Trophoblast cell (in vitro differentiated cells and primary cell): ENCODE measurements around the gene WDR45B.
A peak's percentile ranks its signal among the peaks of the same experiment; 100 is the strongest.

Experiments
- DNase-seq, 2 donors: peaks; one replicate each; pipeline ENCODE4 v3.0.0-alpha.2; 2016
- H2AFZ ChIP-seq: 2 replicates; pipeline ENCODE4 v1.6.1; 2013; ENCODE audit warnings: low read length, moderate library complexity, mild to moderate bottlenecking; ENCODE audit not compliant: insufficient read depth, poor library complexity
- H2AK5ac ChIP-seq: 2 replicates; pipeline ENCODE4 v1.6.1; 2013; ENCODE audit warnings: mild to moderate bottlenecking, low read length
- H2BK120ac ChIP-seq: 2 replicates; pipeline ENCODE4 v1.6.1; 2013; ENCODE audit warnings: low read length, mild to moderate bottlenecking, moderate library complexity; ENCODE audit not compliant: insufficient read depth, poor library complexity
- H2BK12ac ChIP-seq: 2 replicates; pipeline ENCODE4 v1.6.1; 2013; ENCODE audit warnings: mild to moderate bottlenecking, low read length, moderate library complexity
- H2BK5ac ChIP-seq: 2 replicates; pipeline ENCODE4 v1.6.1; 2013; ENCODE audit warnings: low read length, low read depth, moderate library complexity, mild to moderate bottlenecking; ENCODE audit not compliant: poor library complexity
- H3K14ac ChIP-seq: 2 replicates; pipeline ENCODE4 v1.6.1; 2013; ENCODE audit warnings: mild to moderate bottlenecking, low read length
- H3K18ac ChIP-seq: 2 replicates; pipeline ENCODE4 v1.6.1; 2013; ENCODE audit warnings: mild to moderate bottlenecking, low read length
- H3K23ac ChIP-seq: 2 replicates; pipeline ENCODE4 v1.6.1; 2013; ENCODE audit warnings: low read length
- H3K27ac ChIP-seq: 2 replicates; pipeline ENCODE4 v1.5.1; 2013; ENCODE audit warnings: low read depth, mild to moderate bottlenecking, inconsistent platforms, low read length, moderate library complexity
- H3K27me3 ChIP-seq: 2 replicates; pipeline ENCODE4 v1.6.1; 2013; ENCODE audit warnings: inconsistent platforms, mild to moderate bottlenecking, low read length, moderate library complexity; ENCODE audit not compliant: insufficient read depth
- H3K36me3 ChIP-seq, 2 experiments: 1 replicate in 1 of 2; 2 replicates in 1 of 2; pipeline ENCODE4 v1.6.1; 2013; ENCODE audit warnings: low read length in 2 of 2, mild to moderate bottlenecking in 2 of 2, moderate library complexity in 1 of 2; ENCODE audit not compliant: insufficient read depth in 2 of 2, control insufficient read depth in 1 of 2
- H3K4ac ChIP-seq: 2 replicates; pipeline ENCODE4 v1.6.1; 2013; ENCODE audit warnings: low read depth, mild to moderate bottlenecking, low read length, moderate library complexity
- H3K4me1 ChIP-seq, 2 experiments: 1 replicate in 1 of 2; 2 replicates in 1 of 2; pipeline ENCODE4 v1.6.1; 2013; ENCODE audit warnings: low read length in 2 of 2, mild to moderate bottlenecking in 2 of 2, moderate library complexity in 1 of 2; ENCODE audit not compliant: insufficient read depth in 2 of 2, control insufficient read depth in 1 of 2
- H3K4me2 ChIP-seq: 2 replicates; pipeline ENCODE4 v1.6.1; 2013; ENCODE audit warnings: inconsistent platforms, mild to moderate bottlenecking, low read length, moderate library complexity
- H3K4me3 ChIP-seq: 2 replicates; pipeline ENCODE4 v1.5.1; 2013; ENCODE audit warnings: mild to moderate bottlenecking, low read depth, low read length, inconsistent platforms
- H3K79me1 ChIP-seq: one replicate; pipeline ENCODE4 v1.6.1; 2013; ENCODE audit warnings: low read length
- H3K79me2 ChIP-seq: 2 replicates; pipeline ENCODE4 v1.6.1; 2013; ENCODE audit warnings: low read length, mild to moderate bottlenecking; ENCODE audit not compliant: control insufficient read depth, insufficient read depth, poor library complexity
- H3K9ac ChIP-seq: 2 replicates; pipeline ENCODE4 v1.6.1; 2013; ENCODE audit warnings: mild to moderate bottlenecking, low read length
- H3K9me3 ChIP-seq: 2 replicates; pipeline ENCODE4 v1.6.1; 2013; ENCODE audit warnings: low read depth, mild to moderate bottlenecking, control low read depth, inconsistent platforms, low read length; ENCODE audit not compliant: insufficient read depth
- H4K12ac ChIP-seq: 2 replicates; pipeline ENCODE4 v1.6.1; 2013; ENCODE audit warnings: low read depth, mild to moderate bottlenecking, low read length, moderate library complexity
- H4K8ac ChIP-seq: 2 replicates; pipeline ENCODE4 v1.6.1; 2013; ENCODE audit warnings: low read depth, mild to moderate bottlenecking, low read length, moderate library complexity
- H4K91ac ChIP-seq: one replicate; pipeline ENCODE4 v1.6.1; 2013; ENCODE audit warnings: low read depth, mild to moderate bottlenecking, low read length, moderate library complexity
- WGBS: extraction: QIAGEN DNeasy Blood & Tissue Kit; methylation state at CpG from one replicate; pipeline ENCODE4 v1.1.7; 2013; ENCODE audit warnings: missing lambda C conversion rate; ENCODE audit not compliant: insufficient read length, insufficient coverage; ENCODE audit errors: extremely low coverage; 5-methylcytosine and 5-hydroxymethylcytosine counted together

Gene WDR45B

GRCh38 chr17:82611140-82612058 lies 36.8 kb downstream of the WDR45B start:
- no peak overlapping the region for H3K18ac ChIP-seq
- H3K79me1 ChIP-seq, result no peaks in the 10 kb centered on the region
- no peaks in the 10 kb centered on the region for H3K27me3 ChIP-seq
- H3K9me3 ChIP-seq, result no peaks in the 10 kb centered on the region
- no peak overlapping the region for H4K12ac ChIP-seq
- H3K36me3 ChIP-seq, result peaks cover 32 to 35% of the 10 kb centered on the region in 2 experiments
- H3K4me1 ChIP-seq, result peaks cover 4 to 8% of the 10 kb centered on the region in 2 experiments
- H3K23ac ChIP-seq, result no peak overlapping the region
- H3K4ac ChIP-seq, result no peak overlapping the region
- H2BK5ac ChIP-seq, result no peak overlapping the region
- H2BK12ac ChIP-seq, result no peak overlapping the region
- no peak overlapping the region for H2BK120ac ChIP-seq
- no peak overlapping the region for H3K27ac ChIP-seq
- no peak overlapping the region for H3K9ac ChIP-seq
- no peaks in the 10 kb centered on the region for H3K79me2 ChIP-seq
- WGBS, result no CpG with 5 or more reads among the region's 21 CpGs
- H4K8ac ChIP-seq, result no peak overlapping the region
- H3K4me2 ChIP-seq, result no peak overlapping the region
- no peak overlapping the region for H2AK5ac ChIP-seq
- peak; percentile 87 to 94 for DNase-seq
- no peak overlapping the region for H3K4me3 ChIP-seq
- no peak overlapping the region for H3K14ac ChIP-seq
- no peak overlapping the region for H4K91ac ChIP-seq
- H2AFZ ChIP-seq, result no peak overlapping the region

DNA sequence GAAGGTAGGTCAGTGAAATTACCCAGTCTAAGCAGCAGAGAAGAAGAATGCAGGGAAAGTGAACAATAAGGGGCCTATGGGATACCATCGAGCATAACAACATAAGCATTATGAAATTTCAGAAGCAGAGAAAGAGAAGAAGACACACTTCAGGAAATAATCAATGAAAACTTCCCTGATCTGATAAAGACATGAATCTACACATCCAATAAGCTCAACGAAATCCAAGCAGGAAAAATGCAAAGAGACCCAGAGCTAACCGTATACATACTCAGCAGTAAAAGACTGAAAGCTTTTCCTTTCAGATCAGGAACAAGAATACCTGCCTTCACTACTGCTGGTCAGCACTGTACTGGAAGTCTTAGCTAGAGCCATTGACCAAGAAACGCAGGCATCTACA lies 38.6 kb downstream of the WDR45B start:
- Histone ChIP-seq H3K36me3 (peaks cover 25 to 26% of the 10 kb centered on the region in 2 experiments), H3K27me3 (no peaks in the 10 kb centered on the region), H3K27ac (no peak overlapping the region), H2AFZ (no peak overlapping the region), H3K79me2 (no peaks in the 10 kb centered on the region), H2BK12ac (no peak overlapping the region), H3K14ac (no peak overlapping the region), H3K4me1 (peaks cover 4 to 8% of the 10 kb centered on the region in 2 experiments), H3K9me3 (no peaks in the 10 kb centered on the region), H2AK5ac (no peak overlapping the region), H3K4me2 (no peak overlapping the region), H3K79me1 (no peaks in the 10 kb centered on the region), H3K4me3 (no peak overlapping the region), H3K4ac (no peak overlapping the region), H2BK120ac (no peak overlapping the region), H3K9ac (no peak overlapping the region), H3K18ac (no peak overlapping the region), H4K91ac (no peak overlapping the region), H3K23ac (no peak overlapping the region), H4K12ac (no peak overlapping the region), H4K8ac (no peak overlapping the region), H2BK5ac (no peak overlapping the region)
- DNase-seq, result no peak
- no CpG with 5 or more reads among the region's 4 CpGs for WGBS

GRCh38 chr17:82608816-82609215 lies 39.4 kb downstream of the WDR45B start:
- no peak overlapping the region for H3K4ac ChIP-seq
- no peak overlapping the region for H2BK120ac ChIP-seq
- H3K36me3 ChIP-seq, result peaks cover 31 to 32% of the 10 kb centered on the region in 2 experiments
- no peak overlapping the region for H4K8ac ChIP-seq
- no peak overlapping the region for H3K27ac ChIP-seq
- WGBS, result no CpG with 5 or more reads among the region's 5 CpGs
- no peak overlapping the region for H2BK5ac ChIP-seq
- H3K4me2 ChIP-seq, result no peak overlapping the region
- H4K91ac ChIP-seq, result no peak overlapping the region
- H2AFZ ChIP-seq, result no peak overlapping the region
- H3K23ac ChIP-seq, result no peak overlapping the region
- DNase-seq, result no peak
- no peak overlapping the region for H2BK12ac ChIP-seq
- no peak overlapping the region for H2AK5ac ChIP-seq
- H3K27me3 ChIP-seq, result no peaks in the 10 kb centered on the region
- no peak overlapping the region for H4K12ac ChIP-seq
- H3K4me3 ChIP-seq, result no peak overlapping the region
- H3K18ac ChIP-seq, result no peak overlapping the region
- H3K79me1 ChIP-seq, result no peaks in the 10 kb centered on the region
- no peaks in the 10 kb centered on the region for H3K79me2 ChIP-seq
- H3K14ac ChIP-seq, result no peak overlapping the region
- H3K9ac ChIP-seq, result no peak overlapping the region
- peaks cover 4% of the 10 kb centered on the region in 2 experiments for H3K4me1 ChIP-seq
- H3K9me3 ChIP-seq, result no peaks in the 10 kb centered on the region

DNA sequence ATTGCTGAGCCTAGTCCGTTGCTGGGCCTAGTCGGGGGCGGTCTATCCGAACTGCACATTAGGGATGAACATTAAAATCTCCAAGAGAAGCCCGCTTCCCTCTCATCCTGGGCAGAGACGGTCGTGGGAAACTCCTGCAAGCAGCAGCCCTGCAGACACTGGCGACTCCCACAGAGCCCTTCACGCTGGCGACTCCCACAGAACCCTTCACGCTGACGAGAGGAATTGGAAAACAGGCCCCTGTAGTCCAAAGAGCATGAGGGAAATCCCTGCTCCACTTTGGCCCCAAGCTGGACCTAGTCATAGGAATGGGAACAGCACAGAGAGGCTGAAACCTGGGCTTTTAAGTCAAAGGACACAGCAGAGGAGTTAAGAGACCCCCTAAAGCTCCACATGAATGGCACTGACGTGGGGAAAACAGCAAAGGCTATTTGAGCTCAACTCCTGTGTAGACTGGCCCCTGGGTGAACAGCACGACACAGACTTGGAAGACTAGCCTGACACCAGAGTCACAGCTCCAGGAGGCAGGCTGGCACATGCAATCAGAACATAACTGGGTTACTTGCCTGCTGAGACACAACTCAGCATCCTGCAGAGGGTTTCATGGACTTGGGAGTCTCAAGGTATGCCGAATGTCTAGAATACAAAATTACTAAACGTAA lies 42.2 kb downstream of the WDR45B start:
- no peaks in the 10 kb centered on the region for H3K79me1 ChIP-seq
- H3K36me3 ChIP-seq, result peaks cover 48 to 50% of the 10 kb centered on the region in 2 experiments
- H3K4me2 ChIP-seq, result no peak overlapping the region
- no peaks in the 10 kb centered on the region for H3K79me2 ChIP-seq
- no peak overlapping the region for H3K4ac ChIP-seq
- H3K9me3 ChIP-seq, result no peaks in the 10 kb centered on the region
- H2AK5ac ChIP-seq, result no peak overlapping the region
- no peak overlapping the region for H4K12ac ChIP-seq
- no CpG with 5 or more reads among the region's 16 CpGs for WGBS
- no peaks in the 10 kb centered on the region for H3K27me3 ChIP-seq
- peaks cover 0 to 7% of the 10 kb centered on the region in 2 experiments for H3K4me1 ChIP-seq
- no peak overlapping the region for H2BK5ac ChIP-seq
- H3K27ac ChIP-seq, result no peak overlapping the region
- no peak for DNase-seq
- no peak overlapping the region for H3K18ac ChIP-seq
- H4K91ac ChIP-seq, result no peak overlapping the region
- H2BK120ac ChIP-seq, result no peak overlapping the region
- H2AFZ ChIP-seq, result no peak overlapping the region
- H3K9ac ChIP-seq, result no peak overlapping the region
- no peak overlapping the region for H2BK12ac ChIP-seq
- no peak overlapping the region for H4K8ac ChIP-seq
- H3K14ac ChIP-seq, result no peak overlapping the region
- H3K23ac ChIP-seq, result no peak overlapping the region
- H3K4me3 ChIP-seq, result no peak overlapping the region
